Astrocyte of the cerebellum (primary cell): ENCODE results near the gene TMEM219.

Experiments
- DNase-seq: peaks from one replicate; pipeline ENCODE4 v3.0.0-alpha.2; 2011; ENCODE audit warnings: low read depth
- H3K4me3 ChIP-seq: 2 replicates; pipeline ENCODE4 v1.5.1; 2011; ENCODE audit warnings: mild to moderate bottlenecking, low read depth, low read length, moderate library complexity
- CTCF ChIP-seq: IDR thresholded peaks from 2 replicates; pipeline ENCODE4 v1.5.1; 2012; ENCODE audit warnings: low read length, low read depth, moderate library complexity, mild to moderate bottlenecking; ENCODE audit errors: missing control alignments
- in situ Hi-C: cut with HindIII; loops from 2 replicates; pipeline ENCODE4 v1.10.0; 2017; ENCODE audit warnings: low sequenced_read_pairs

Gene TMEM219

DNA sequence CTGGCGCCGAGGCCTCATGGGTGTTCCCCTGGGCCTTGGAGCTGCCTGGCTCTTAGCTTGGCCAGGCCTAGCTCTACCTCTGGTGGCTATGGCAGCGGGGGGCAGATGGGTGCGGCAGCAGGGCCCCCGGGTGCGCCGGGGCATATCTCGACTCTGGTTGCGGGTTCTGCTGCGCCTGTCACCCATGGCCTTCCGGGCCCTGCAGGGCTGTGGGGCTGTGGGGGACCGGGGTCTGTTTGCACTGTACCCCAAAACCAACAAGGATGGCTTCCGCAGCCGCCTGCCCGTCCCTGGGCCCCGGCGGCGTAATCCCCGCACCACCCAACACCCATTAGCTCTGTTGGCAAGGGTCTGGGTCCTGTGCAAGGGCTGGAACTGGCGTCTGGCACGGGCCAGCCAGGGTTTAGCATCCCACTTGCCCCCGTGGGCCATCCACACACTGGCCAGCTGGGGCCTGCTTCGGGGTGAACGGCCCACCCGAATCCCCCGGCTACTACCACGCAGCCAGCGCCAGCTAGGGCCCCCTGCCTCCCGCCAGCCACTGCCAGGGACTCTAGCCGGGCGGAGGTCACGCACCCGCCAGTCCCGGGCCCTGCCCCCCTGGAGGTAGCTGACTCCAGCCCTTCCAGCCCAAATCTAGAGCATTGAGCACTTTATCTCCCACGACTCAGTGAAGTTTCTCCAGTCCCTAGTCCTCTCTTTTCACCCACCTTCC, 25.6 kb downstream of the TMEM219 start:
- no peak overlapping the region for H3K4me3 ChIP-seq
- no peak for DNase-seq
- no peak for TF ChIP-seq CTCF
- in situ Hi-C loops: no loop called here

GRCh38 chr16:29988346-29989075, 26.6 kb downstream of the TMEM219 start:
- no peak overlapping the region for H3K4me3 ChIP-seq
- in situ Hi-C loops: no loop called here
- no peak for TF ChIP-seq CTCF
- DNase-seq: no peak

- H3K4me3 ChIP-seq: no peak overlapping the region
- no peak for TF ChIP-seq CTCF
- DNase-seq: no peak
- in situ Hi-C loops: no loop called here
These were observed 27.4 kb downstream of the TMEM219 start for GRCh38 chr16:29989111-29989858.

GRCh38 chr16:29990034-29990433, 28.2 kb downstream of the TMEM219 start:
- H3K4me3 ChIP-seq: no peak overlapping the region
- in situ Hi-C loops: no loop called here
- TF ChIP-seq CTCF: no peak
- DNase-seq: no peak

DNA sequence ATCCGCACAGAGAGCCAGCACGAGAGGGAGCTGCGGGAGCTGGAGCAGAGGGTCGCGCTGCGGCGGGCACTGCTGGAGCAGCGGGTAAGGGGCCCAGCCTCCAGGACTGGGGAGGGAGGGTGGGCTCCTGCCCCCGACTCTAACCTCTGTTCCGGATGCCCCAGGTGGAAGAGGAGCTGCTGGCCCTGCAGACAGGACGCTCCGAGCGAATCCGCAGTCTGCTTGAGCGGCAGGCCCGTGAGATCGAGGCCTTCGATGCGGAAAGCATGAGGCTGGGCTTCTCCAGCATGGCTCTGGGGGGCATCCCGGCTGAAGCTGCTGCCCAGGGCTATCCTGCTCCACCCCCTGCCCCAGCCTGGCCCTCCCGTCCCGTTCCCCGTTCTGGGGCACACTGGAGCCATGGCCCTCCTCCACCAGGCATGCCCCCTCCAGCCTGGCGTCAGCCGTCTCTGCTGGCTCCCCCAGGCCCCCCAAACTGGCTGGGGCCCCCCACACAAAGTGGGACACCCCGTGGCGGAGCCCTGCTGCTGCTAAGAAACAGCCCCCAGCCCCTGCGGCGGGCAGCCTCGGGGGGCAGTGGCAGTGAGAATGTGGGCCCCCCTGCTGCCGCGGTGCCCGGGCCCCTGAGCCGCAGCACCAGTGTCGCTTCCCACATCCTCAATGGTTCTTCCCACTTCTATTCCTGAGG, 29.1 kb downstream of the TMEM219 start:
- no peak for TF ChIP-seq CTCF
- no peak for DNase-seq
- no peak overlapping the region for H3K4me3 ChIP-seq
- in situ Hi-C loops: no loop called here

GRCh38 chr16:29991571-29991904, 29.7 kb downstream of the TMEM219 start:
- no peak for DNase-seq
- no peak for TF ChIP-seq CTCF
- H3K4me3 ChIP-seq: no peak overlapping the region
- in situ Hi-C loops: no loop called here
